Activated CD4-positive, alpha-beta T cell treated with anti-CD3 and anti-CD28 coated beads for 4 hours (primary cell): Measurements from ENCODE around the gene CTSD.
A peak's percentile ranks its signal among the peaks of the same experiment; 100 is the strongest.

Experiments
- DNase-seq, 2 donors: peaks; one replicate each; pipeline ENCODE4 v3.0.0-alpha.2; 2020

Gene CTSD

DNA sequence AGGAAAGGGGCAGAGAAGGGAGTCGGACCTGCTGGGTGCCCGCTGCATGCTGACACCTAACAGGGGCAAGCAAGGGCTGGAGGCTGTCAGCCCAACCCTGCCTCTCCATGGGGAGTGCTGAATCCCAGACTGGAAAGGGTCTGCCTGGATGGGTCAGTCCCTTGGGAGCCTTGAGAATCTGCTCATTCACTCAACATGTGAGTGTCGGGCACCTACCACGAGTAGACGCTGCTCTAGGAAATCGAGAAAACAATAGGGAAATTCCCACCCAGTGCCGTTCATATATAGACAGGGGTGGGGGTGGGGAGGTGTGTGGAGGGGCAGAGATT lies 4.4 kb upstream of the CTSD start:
- DNase-seq: no peak

DNA sequence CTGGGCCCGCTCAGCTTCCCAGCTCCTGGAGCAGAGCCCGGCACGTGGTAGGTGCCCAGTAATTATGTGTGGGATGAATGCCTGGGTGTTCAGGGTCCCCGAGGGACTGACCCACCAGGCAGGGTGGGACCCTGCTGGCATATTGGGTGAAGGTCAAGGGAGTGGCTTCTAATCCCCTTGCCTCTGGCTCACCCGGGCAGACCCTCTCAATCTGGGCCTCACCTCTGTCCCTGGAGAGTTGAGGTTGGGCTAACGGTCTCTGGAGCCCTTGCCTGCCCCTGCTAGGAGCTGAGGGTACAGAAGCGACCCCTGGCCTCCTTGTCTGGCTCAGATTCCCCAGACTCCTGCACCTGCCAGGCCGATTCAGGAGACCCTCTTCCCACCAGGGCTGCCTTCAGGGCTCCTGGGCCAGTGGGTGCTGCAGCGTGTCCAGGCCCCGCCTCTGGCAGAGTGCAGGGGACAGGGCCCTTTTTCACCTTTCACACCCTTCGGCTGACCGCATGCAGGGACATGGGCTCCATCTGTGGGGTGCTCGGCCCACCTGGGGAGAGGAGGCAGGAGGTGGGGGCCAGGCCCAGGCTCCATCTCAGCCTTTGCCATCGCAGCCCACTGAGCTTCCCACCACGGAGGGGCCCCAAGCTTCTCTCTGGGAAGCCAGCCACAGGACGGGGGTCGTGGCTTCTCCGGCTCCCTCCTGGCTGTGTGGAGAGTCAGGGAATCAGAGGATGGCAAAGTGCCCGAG lies 3.8 kb upstream of the CTSD start:
- DNase-seq: no peak

DNA sequence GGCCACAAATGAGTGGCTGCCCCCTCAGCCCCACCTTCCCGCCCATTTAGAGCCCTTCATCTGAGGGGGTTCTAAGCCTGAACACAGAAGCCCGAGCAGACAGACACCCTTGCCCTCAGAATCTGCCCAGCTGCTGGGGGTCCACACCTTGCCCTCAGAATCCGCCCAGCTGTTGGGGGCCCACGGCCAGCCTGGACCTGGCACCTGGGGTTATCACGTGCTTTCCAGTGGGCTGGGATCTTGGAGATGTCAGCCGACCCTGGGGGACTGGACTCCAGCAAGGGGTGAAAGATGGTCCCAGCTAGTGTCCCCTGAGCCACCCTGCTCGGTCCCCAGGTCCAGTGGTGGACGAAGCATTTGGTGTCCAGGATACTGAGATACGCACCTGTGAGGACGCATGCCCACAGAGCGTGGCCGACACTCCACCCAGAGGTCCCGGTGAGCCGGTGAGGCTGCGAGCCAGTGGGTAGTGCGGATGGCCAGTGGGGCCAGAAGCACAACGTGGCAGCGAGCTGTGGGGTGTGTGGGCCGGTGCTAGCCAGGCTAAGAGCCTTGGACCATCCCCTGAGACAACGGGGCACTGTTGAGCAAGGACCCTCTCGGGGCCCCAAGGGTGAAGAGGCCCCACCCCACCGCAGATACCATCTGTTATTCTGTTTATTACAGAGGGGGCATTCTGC lies 3.1 kb upstream of the CTSD start:
- DNase-seq: no peak

DNA sequence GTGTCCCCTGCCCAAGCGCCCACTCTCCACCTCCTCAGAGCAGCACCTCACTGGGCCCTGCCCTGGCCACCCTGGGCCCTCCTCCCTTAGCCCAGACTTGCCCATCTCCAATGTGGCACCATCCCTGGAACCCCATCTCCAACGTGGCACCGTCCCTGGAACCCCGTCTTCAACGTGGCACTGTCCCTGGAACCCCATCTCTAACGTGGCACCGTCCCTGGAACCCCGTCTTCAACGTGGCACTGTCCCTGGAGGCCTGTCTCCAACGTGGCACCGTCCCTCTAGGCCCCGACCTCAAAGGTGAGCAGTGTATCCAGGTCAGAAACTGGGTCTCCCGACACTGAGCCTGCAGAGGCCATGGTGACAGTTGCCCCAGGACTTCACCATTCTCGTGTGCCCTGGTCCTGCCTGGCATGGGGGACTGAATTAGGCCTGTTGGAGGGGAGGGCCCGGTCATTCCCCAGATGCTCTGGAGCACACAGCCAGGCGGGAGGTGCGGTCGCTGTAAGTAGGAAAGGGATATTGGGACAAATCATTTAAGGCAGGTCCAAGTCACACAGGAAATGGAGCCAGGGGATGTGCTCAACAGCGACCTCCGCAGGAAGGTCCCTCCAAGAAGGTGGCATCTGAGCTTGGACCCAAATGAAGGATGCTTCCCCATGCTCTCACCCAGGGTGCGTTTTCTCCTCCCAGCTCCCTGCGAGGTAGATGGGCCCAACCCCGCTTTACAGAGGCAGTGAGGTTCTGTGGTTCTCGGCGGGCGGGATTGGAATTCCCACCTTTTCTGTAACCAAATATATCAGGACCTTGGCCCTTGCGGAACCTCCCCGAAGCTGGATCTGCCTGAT lies 2.4 kb upstream of the CTSD start:
- DNase-seq: no peak

DNA sequence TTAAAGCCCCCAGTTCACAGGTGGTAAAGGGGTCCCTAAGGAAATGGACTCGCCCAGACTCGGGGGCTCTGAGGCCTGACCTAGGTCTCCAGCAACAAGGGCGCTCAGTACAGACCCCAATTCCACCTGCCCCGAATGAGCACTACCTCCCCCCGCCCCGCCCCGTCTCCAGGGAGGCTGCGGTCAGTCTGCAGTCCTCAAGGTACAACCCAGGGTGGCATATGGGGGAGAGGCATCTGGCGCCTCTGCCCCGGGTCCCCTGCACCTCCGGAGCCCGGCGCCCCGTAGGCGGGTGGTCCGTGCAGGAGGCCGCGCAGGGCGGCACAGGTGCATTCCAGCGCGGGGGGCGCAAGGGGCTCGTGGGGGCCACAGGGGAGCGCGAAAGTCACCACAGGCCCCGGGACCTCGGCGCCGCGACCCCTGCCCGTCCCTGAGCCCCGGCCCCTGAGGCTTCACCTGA lies 361 bp downstream of the CTSD start:
- no peak for DNase-seq

DNA sequence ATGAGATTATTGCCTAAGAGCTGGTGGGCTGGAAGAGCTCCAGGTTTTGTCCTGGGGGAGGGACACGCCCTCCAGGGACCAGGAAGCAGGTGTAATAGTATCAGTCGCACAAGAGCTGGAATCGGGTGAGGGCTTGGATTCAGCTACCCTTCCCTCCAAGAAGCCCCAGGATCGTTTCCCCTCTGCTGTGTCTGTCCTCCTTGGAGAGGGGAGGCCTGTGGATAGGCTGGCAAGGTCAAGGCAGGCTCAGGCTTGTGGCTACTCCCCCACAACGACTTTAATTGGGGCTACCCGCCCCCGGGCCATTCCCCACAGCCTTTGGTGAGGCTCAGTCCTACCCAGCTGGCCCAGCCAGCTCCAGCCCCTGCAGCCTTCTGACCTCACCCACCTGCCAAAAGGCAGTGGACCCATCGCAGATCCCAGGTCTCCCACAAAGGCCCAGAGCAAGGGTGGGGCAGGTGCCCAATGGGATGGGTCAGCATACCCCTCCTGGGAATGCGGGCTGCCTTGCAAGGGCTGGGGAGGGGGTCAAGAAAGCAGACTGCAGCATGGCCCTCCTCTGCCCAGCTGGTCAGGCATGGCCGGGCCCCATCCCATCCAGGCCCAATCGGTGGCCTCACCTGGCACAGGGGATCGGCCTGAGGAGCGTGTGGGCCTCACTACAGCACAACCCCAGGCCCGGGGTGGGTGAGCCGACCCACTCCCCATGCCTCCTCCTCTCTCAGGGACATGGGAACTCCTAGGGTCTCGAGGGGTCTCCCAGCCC lies 1.0 kb downstream of the CTSD start:
- no peak for DNase-seq

DNA sequence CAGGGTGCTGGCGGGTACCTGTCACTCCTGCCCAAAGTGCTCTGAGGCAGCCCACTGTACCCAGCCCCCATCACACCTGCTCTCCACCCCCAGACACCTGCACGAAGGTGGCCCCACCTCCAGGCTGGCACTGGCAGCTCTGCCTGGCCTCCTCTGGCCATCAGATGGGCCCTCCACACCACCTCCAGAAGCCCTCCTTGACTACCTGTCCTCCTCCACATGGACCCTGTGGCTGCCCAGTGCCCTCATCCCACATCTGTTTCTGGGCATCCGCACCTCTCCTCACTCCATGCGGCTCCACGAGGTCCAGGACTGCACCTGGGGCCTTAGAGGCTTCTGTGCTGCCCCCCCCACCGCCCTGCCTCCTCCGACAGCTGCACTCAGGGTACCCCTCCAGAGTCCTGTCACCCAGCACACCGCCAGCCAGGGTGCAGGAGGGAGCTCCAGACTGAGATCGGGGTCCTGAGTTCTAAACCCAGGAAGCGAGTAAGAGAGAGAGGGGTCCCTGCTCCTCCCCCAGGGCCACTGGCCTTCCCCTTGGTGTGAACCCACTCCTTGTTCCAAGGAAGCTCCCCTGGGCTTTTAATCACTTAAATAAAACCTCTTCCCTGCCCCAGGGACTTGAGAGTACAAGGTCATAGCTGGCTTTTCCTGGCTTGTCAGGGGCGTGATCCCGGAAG lies 1.7 kb downstream of the CTSD start:
- DNase-seq: no peak

DNA sequence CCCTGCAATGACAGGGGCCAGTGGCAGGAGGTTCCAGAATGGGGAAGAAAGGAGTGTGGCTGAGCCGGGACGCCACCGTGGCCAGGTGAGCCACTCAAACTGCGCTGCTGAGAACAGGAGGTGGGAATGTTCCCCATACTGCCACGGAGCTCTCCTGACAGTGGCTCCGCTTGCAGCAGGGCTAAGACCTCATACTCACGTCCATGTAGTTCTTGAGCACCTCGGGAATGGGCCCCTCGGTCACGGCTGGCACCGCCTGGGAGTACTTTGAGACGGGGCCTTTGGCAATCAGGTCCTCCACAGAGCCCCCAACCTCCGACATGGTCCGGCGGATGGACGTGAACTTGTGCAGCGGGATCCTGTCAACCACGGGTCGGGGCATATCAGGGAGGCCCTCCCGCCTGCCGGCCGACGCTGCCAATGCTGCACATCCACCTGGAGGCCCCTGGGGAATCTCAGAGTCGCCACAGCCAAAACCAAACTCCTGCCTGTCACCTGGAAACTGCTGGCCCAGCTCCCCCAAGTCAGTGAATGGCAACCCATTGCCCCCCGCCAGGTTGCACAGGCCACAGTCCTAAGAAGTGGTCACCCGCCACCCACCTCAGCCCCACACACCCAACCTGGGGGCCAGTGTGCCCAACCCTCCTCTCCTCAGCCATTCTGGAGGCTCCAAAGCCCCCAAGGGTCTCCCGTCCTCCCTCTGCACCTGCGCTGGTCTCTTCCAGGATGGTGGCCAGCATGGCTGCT lies 2.4 kb downstream of the CTSD start:
- DNase-seq: no peak

DNA sequence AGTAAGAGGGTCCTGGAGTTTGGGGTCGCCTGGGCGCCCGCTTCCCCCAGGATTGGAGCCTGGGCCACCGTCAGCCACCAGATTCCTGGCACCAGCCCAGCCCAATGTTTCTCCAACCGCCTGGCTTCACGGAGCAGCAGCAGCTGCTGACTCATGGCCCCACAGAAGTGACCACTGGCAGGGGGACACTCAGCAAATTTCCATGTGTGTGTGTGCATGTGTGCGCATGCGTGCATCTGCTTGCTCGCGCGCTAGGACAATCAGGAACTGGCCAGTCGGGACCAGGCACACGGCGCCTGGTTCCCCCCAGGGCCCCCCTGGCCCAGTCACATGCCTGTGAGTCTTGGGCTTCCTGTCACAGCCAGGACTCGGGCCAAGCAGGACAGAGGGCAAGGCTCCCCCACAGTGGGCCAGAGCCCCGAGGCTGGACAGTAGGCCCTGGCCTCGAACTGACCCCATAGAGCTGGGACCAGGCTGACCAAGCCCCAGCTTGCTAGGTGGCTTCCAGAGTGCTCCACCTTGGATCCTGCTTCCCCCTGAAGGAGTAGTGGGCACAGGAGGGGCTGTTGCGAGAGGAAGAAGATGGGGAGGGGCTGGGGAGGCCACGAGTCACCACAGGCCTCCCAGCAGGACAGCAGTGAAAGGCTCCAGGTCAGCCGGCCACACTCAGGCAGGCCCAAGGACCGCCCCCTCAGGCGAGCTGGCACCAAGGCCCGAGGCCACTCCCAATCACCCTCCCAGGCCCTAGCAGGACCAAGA lies 3.2 kb downstream of the CTSD start:
- DNase-seq: no peak

DNA sequence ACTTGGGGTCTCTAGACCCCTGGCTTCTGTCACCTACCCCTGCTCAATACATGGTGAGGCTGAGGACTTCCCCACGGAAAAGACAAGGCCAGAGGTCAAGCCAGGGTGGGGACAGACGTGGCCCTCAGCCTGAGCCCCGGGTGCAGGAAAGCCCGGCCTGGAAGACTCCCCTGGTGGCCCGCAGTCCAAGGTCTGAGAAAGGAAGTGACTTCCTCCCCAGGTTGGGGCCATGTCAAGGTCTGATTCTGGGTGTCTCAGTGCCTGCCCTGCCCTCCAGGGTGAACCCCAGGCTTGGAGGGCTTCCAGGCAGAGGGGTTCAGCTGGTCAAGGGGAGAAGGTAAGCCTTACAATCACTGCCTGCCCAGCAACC lies 3.9 kb downstream of the CTSD start:
- no peak for DNase-seq

DNA sequence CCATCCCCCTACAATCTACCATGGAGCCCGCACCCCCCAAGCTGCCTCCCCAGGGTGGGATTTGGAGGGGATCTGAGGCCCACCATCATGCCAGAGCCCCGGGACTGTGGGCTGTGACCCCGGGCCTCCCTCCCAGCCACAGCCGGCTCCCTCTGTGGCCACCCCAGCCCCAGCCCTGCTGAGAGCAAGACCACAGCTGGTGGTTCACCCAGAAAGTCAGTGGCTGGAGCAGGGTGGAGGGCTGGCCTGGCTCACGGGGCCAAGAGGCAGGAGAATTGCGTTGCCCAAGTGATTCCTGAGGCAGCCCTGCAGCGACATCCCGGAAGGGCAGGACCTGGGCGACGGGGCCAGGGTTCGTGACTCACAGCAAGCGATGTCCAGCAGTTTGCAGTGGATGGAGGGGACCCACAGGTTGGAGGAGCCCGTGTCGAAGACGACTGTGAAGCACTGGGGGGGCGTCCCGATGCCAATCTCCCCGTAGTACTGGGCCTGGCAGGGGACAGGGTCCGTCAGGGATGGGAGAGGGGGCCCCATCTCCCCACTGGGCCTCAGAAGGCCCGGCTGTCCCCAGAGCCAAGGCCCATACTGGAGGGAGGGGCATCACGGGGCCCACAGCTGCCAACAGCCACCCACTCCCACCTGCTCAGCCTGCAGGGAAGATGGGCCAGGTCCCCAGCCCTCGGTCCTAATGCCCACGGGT lies 4.4 kb downstream of the CTSD start:
- DNase-seq: no peak

DNA sequence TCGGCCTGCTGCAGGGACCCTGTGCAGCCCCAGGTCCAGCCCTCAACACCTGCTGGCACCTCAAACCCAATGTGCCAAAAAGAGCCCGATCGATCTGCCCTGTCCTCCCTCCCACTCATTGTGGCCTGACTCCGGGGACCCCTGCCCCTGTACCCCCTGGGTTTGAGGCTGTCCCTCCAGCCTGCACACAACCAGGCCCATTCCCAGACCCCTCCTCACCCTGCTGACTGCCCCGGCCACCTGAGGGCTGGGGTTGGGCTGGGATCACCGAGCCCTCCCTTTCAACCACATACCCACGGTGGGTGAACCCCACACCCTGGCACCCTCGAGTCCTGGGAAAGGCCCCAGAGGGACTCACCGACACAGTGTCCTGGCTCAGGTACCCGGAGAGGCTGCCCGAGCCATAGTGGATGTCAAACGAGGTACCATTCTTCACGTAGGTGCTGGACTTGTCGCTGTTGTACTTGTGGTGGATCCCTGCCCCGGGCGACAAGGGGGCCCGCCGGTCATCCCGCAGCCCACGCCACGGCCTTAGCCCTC lies 5.0 kb downstream of the CTSD start:
- no peak for DNase-seq

DNA sequence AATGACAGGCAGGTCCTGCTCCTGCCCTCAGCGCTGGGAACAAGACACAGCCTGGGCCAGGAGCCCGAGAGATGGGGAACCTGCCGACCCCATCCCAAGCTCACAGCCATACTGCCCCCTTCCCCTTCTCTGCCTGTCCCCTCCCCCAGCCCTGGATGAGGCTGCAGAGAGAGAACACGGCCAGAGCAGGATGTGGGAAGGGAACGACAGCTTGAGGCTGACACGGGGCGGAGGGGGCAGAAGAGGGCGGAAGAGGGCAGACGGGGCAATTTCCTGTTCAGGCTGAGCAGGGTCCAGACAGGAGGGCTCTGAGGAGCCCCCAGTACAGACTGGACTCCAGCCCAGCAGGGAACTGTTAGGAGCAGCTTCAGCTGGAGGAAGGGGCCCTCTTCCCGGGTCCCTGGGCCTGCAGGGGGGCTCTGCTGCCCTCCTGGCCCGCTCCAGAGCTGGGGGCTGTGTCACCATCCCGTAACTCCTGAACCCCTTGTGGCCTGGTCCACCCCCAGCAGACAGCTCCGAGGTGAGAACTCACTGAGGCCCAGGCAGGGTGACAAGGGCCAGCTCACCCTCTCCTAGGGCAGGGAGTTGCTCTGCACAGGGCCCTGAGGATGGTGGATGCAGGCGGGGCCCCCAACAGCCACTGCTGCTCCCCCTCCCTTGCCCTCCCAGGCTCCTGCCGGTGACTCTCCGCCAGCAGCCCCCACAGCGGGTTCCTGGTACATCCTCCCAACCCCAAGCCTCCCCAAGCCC lies 5.7 kb downstream of the CTSD start:
- DNase-seq: peak; percentile 26 to 35

DNA sequence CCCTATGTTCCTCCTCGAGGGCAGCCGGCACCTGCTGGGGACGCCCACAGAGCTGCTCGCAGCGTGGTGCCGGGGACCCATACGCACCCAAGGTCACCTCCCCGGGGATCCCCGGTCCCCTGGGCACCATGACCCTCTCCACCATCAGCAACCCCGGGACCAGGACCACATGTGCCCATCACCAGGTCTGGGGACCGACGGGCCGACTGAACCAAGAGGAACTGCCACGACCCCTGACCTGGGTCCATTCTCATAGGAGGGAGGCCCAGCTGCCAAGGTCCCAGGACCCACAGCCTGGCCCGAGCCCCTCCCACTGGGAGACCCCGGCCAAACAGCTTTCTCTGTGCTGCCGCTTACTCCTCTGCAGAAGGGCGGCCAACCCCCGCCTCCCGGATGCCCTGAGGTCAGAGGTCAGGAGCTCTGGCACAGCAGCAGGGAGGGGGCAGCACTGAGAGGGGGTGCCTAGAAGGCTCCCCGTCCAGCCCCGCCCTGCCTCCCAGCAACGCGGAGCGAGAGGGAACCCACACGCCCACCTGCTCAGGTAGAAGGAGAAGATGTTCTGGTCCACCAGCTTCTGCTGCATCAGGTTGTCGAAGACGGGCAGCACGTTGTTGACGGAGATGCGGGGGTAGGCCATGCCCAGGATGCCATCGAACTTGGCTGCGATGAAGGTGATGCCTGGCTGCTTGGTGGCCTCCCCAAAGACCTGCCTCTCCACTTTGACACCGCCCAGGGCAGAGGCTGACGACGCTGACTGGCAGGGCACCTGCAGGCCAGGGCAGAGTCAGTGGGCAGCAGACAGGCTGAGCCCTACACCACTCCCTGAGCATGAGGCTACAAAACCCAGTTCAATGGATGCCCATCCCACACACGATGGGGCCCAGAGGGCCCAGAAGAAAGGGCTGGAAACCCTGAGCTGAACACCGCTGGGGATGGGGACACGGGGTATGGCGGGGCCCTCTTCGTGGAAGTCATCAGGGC lies 6.6 kb downstream of the CTSD start:
- DNase-seq: no peak

DNA sequence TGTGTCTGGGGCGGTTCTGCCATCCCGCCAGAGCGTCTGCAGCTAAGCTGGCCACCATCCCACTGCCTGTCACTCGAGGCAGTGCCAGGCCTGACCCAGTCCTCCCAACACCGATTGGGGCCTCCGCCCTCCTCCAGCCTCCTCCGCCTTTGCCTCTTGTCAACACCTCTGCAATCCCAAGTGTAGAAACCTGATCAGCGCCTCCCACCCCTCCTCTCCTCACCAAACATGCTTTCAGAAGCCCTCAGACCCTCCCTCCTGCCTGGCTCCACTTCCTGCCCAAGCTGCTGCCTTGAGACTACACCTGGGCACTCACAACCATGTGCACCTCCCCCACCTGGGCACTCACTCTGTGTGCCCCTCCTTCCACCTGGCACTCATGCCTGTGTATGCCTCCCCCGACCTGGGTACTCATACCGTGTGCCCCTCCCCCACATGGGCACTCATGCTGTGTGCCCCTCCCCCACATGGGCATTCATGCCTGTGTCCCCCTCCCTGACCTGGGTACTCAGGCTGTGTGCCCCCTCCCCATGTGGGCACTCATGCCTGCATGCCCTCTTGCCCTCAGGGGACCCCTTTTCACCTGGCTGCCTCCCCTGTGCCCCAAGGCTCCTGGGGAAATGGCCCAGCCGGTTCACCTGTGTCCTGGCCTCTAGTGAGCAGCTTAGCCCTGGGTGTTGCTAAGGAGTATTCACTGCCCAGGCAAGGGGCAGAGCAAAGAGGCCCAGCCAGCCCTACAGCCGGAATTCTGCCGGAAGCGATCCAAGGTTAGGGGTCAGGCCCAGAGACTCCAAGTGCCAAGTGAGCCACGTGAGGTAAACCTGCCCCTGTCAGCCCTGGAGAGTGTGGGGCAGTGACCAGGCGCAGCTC lies 7.8 kb downstream of the CTSD start:
- DNase-seq: no peak

DNA sequence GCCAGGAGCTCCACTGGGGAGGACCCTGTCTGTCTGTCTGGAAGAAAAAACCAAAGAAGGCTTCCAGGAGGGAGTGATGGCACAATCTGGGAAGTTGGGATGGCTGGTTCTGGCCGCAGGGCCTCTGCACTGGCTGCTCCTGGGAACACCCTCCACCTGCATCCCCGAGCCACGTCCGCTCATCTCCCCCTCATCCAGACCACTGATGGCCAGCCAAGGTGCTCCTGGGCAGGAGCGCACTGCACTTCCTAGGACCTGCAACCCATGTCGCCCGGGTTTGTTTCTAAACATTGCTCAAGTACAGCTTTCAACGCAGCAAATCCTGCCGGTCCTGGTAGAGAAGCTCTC lies 8.4 kb downstream of the CTSD start:
- no peak for DNase-seq
